B cell (primary cell): ENCODE measurements around the gene WDR26. TPM values are rescaled to one million over a fixed set of nuclear protein-coding genes. Genes with fewer than 3 reads are reported as not detected.
"Not testable (repeated sequence)": the region's sequence is repeated elsewhere in the genome, so short reads cannot be mapped to it uniquely, and the experiment has no call there.

Experiments used
- ATAC-seq: fragments of 200-7000 bp; cut with Tn5 transposase; one replicate; pipeline ENCODE4 v1.10.0; 2021; ENCODE audit warnings: low read depth, mild to moderate bottlenecking, moderate number of reproducible peaks, moderate library complexity
- CTCF ChIA-PET: fragments of 350-600 bp; sonication (Branson Sonifier 250); formaldehyde crosslinking; loops from one replicate; lab custom pipeline; 2021; ENCODE audit warnings: antibody characterized with exemption, inconsistent platforms; lab: Charles Lee
- POLR2A ChIA-PET: fragments of 350-600 bp; sonication (Branson Sonifier 250); formaldehyde crosslinking; loops from one replicate; lab custom pipeline; 2021; ENCODE audit warnings: antibody characterized with exemption; lab: Charles Lee
- DNase-seq: peaks from one replicate; pipeline ENCODE4 v3.0.0; 2013
- H2AFZ ChIP-seq: 2 replicates; pipeline ENCODE4 v1.6.1; 2012; ENCODE audit warnings: mild to moderate bottlenecking, low read depth, low read length; ENCODE audit not compliant: insufficient read depth, poor library complexity, severe bottlenecking
- H3K27ac ChIP-seq, 2 donors: 1 replicate in 1 of 2; 2 replicates in 1 of 2; pipeline ENCODE4 v1.5.1; 2012 to 2013; ENCODE audit warnings: low read length in 2 of 2, mild to moderate bottlenecking in 2 of 2, moderate library complexity in 1 of 2
- H3K27me3 ChIP-seq, 4 experiments: fragments of 200-600 bp in 1 of 4; sonication (generic) in 1 of 4; replicated peaks in 1 of 4; 1 replicate in 2 of 4; 2 replicates in 2 of 4; pipeline versions ENCODE4 v1.6.1 to v1.7.0; 2013 to 2016; ENCODE audit warnings: low read length in 3 of 4, mild to moderate bottlenecking in 2 of 4, mixed read lengths in 1 of 4, moderate library complexity in 1 of 4; ENCODE audit not compliant: insufficient read depth in 4 of 4, control insufficient read depth in 3 of 4; ENCODE audit errors: control extremely low read depth in 1 of 4
- H3K36me3 ChIP-seq, 2 experiments: replicated peaks in 1 of 2; 1 replicate in 1 of 2; 2 replicates in 1 of 2; pipeline versions ENCODE4 v1.6.1 to v1.7.1; 2013; ENCODE audit warnings: low read length in 1 of 2; ENCODE audit not compliant: insufficient read depth in 2 of 2, control insufficient read depth in 1 of 2; ENCODE audit errors: control extremely low read depth in 1 of 2, extremely low read depth in 1 of 2
- H3K4me1 ChIP-seq, 2 donors: fragments of 200-600 bp in 1 of 2; sonication (generic) in 1 of 2; 1 replicate in 1 of 2; 2 replicates in 1 of 2; pipeline versions ENCODE4 v1.5.1 to v1.6.1; 2013 to 2017; ENCODE audit warnings: low read length in 2 of 2; ENCODE audit not compliant: control insufficient read depth in 2 of 2, insufficient read depth in 2 of 2
- H3K4me2 ChIP-seq: replicated peaks from 2 replicates; pipeline ENCODE3; 2012; ENCODE audit warnings: mild to moderate bottlenecking, low read depth, low read length; ENCODE audit not compliant: poor library complexity, severe bottlenecking
- H3K4me3 ChIP-seq, 5 experiments: fragments of 200-600 bp in 1 of 5; sonication (generic) in 1 of 5; 1 replicate in 3 of 5; 2 replicates in 2 of 5; pipeline versions ENCODE4 v1.5.1 to v1.7.0; 2011 to 2016; ENCODE audit warnings: low read length in 4 of 5, mild to moderate bottlenecking in 4 of 5, low read depth in 2 of 5, control low read depth in 1 of 5, moderate library complexity in 1 of 5; ENCODE audit not compliant: insufficient read depth in 1 of 5; ENCODE audit errors: control extremely low read depth in 1 of 5, extremely low read depth in 1 of 5
- H3K79me2 ChIP-seq: fragments of 200-600 bp; sonication (generic); one replicate; pipeline ENCODE4 v1.6.0; 2016; ENCODE audit warnings: low read length; ENCODE audit not compliant: control insufficient read depth, insufficient read depth
- H3K9ac ChIP-seq: fragments of 200-600 bp; sonication (generic); 2 replicates; pipeline ENCODE4 v1.6.1; 2017; ENCODE audit warnings: mild to moderate bottlenecking, low read length, moderate library complexity
- H3K9me3 ChIP-seq, 3 donors: one replicate each; pipeline versions ENCODE4 v1.6.1 to v1.7.1; 2013; ENCODE audit warnings: low read length in 2 of 3; ENCODE audit not compliant: control insufficient read depth in 2 of 3, insufficient read depth in 1 of 3; ENCODE audit errors: control extremely low read depth in 1 of 3
- H4K20me1 ChIP-seq: 2 replicates; pipeline ENCODE4 v1.6.0; 2012; ENCODE audit warnings: mild to moderate bottlenecking, low read length; ENCODE audit not compliant: insufficient read depth, control insufficient read depth, poor library complexity, severe bottlenecking
- H3K27ac Mint-ChIP-seq: one replicate; pipeline ENCODE4 v1.8.0; 2021; ENCODE audit warnings: mixed read lengths
- H3K27me3 Mint-ChIP-seq: one replicate; pipeline ENCODE4 v1.8.0; 2021; ENCODE audit warnings: mixed read lengths
- H3K4me1 Mint-ChIP-seq: one replicate; pipeline ENCODE4 v1.8.0; 2021; ENCODE audit warnings: mixed read lengths
- H3K4me3 Mint-ChIP-seq: one replicate; pipeline ENCODE4 v1.8.0; 2021; ENCODE audit warnings: mixed read lengths
- H3K9me3 Mint-ChIP-seq: one replicate; pipeline ENCODE4 v1.8.0; 2022; ENCODE audit warnings: mixed read lengths; ENCODE audit not compliant: insufficient read depth
- EZH2 ChIP-seq: IDR thresholded peaks from 2 replicates; pipeline ENCODE4 v1.6.1; 2012; ENCODE audit warnings: borderline replicate concordance, low read depth, mild to moderate bottlenecking, moderate library complexity, low read length; ENCODE audit not compliant: insufficient read depth, poor library complexity, severe bottlenecking
- WGBS: methylation state at CpG from one replicate; pipeline ENCODE4 v1.1.5; 2013; ENCODE audit warnings: missing lambda C conversion rate; ENCODE audit not compliant: insufficient coverage; 5-methylcytosine and 5-hydroxymethylcytosine counted together
- intact Hi-C: fragments of 100-400 bp; cut with micrococcal nuclease; formaldehyde crosslinking; loops from one replicate; pipeline ENCODE4 v1.10.0; 2022
- polyA plus RNA-seq: library from polyadenylated mRNA; depleted of rRNA; stranded (reverse); fragments of >200 nt; gene quantifications from 2 replicates; pipeline ENCODE4 v1.2.3, GENCODE V29; 2012
- total RNA-seq, 2 donors: library from RNA; stranded (reverse); fragments of 120-200 nt in 1 of 2; gene quantifications; 1 replicate in 1 of 2; 2 replicates in 1 of 2; pipeline versions ENCODE4 v1.2.3 to v1.2.4, GENCODE V29; 2013 to 2022
- TF ChIP-seq, protein P1 (sequence below): fragments of 200-600 bp; IDR thresholded peaks from one replicate; pipeline ENCODE4 v1.8.0; 2022; ENCODE audit warnings: antibody characterized with exemption, mild to moderate bottlenecking

WDR26 gene
- total and polyA plus RNA-seq, 2 donors (not counting 1 experiment from before 2014, with no cell fraction given) = 35.7 to 108 TPM

DNA sequence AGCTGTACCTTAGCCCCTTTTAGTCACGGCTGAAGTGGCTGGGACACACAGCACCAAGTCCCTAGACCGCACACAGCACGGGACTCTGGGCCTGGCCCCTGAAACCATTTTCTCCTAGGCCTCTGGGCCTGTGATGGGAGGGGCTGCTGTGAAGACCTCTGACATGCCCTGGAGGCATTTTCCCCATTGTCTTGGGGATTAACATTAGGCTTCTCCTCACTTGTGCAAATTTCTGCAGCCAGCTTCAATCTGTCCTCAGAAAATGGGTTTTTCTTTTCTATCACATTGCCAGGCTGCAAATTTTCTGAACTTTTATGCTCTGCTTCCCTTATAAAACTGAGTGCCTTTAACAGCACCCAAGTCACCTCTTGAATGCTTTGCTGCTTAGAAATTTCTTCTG is 45.6 kb upstream of the WDR26 start:
- H3K9ac ChIP-seq, CTCF ChIA-PET, H3K27ac ChIP-seq, H3K4me2 ChIP-seq, H3K4me1 Mint-ChIP-seq, H2AFZ ChIP-seq, H3K27me3 Mint-ChIP-seq, H3K36me3 ChIP-seq, H3K4me3 ChIP-seq, H3K9me3 Mint-ChIP-seq, H3K79me2 ChIP-seq, H3K4me3 Mint-ChIP-seq, H3K9me3 ChIP-seq, ATAC-seq, intact Hi-C loops, POLR2A ChIA-PET, H3K4me1 ChIP-seq, H4K20me1 ChIP-seq, DNase-seq, H3K27me3 ChIP-seq, H3K27ac Mint-ChIP-seq: not testable (repeated sequence)
- WGBS = 100% methylated on average over 3 of the region's 3 CpGs

DNA sequence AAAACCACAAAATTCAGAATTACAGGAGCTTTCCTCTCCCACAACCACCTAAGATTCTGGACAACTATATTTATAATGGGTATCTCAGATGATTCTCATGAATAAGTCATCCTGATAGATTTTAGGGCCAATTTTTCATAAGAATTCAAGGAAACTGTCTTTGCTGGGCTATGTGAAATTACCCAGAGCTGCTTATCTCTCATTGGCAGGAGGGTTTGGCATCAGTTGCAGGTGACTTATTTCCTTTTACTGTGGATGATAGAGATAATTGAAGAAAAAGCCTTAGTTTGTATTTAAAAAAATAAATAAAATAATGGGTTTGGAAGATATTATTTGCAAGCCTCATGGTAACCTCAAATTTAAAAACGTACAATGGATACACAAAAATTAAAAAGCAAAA is 38.2 kb upstream of the WDR26 start:
- Histone ChIP-seq H3K4me3 (no peak overlapping the region), H3K9ac (no peak overlapping the region), H3K27ac (no peak overlapping the region), H3K9me3 (peaks cover 0 to 4% (median 0%) of the 10 kb centered on the region in 3 donors), H3K27me3 (no peaks in the 10 kb centered on the region), H3K79me2 (no peaks in the 10 kb centered on the region), H2AFZ (no peak overlapping the region), H4K20me1 (no peaks in the 10 kb centered on the region), H3K4me1 (no peaks in the 10 kb centered on the region), H3K4me2 (no peak overlapping the region), H3K36me3 (no peaks in the 10 kb centered on the region)
- POLR2A ChIA-PET = no interaction called here
- H3K9me3 Mint-ChIP-seq = no peaks in the 10 kb centered on the region
- WGBS = no CpG with 5 or more reads among the region's 1 CpG
- intact Hi-C loops = no loop called here
- CTCF ChIA-PET = interaction anchor here (0.9 kb wide), 1 partner anchor 13 kb away, joined by 3 read pairs; no protein-coding TSS in a partner anchor
- H3K27ac Mint-ChIP-seq = no peak overlapping the region
- no peaks in the 10 kb centered on the region for H3K27me3 Mint-ChIP-seq
- no peak for ATAC-seq
- DNase-seq = no peak
- H3K4me1 Mint-ChIP-seq = no peaks in the 10 kb centered on the region
- no peak overlapping the region for H3K4me3 Mint-ChIP-seq
- TF ChIP-seq, protein P1, sequence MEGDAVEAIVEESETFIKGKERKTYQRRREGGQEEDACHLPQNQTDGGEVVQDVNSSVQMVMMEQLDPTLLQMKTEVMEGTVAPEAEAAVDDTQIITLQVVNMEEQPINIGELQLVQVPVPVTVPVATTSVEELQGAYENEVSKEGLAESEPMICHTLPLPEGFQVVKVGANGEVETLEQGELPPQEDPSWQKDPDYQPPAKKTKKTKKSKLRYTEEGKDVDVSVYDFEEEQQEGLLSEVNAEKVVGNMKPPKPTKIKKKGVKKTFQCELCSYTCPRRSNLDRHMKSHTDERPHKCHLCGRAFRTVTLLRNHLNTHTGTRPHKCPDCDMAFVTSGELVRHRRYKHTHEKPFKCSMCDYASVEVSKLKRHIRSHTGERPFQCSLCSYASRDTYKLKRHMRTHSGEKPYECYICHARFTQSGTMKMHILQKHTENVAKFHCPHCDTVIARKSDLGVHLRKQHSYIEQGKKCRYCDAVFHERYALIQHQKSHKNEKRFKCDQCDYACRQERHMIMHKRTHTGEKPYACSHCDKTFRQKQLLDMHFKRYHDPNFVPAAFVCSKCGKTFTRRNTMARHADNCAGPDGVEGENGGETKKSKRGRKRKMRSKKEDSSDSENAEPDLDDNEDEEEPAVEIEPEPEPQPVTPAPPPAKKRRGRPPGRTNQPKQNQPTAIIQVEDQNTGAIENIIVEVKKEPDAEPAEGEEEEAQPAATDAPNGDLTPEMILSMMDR = no peak
- TF ChIP-seq EZH2 = no peak
